HepG2 (cell line): ENCODE results near the gene LYRM4. TPM values are rescaled to one million over a fixed set of nuclear protein-coding genes. Genes with fewer than 3 reads are reported as not detected.
A peak's percentile ranks its signal among the peaks of the same experiment; 100 is the strongest.

ENCODE experiments used
- ATAC-seq: fragments of 200-7000 bp; cut with Tn5 transposase; 3 replicates; pipeline ENCODE4 v1.9.1; 2020; ENCODE audit warnings: mild to moderate bottlenecking, moderate library complexity
- BruUV-seq: library from RNA; stranded (reverse); fragments of 400-500 nt; replicated peaks from 2 replicates; lab custom pipeline; 2021; lab: Mats Ljungman, UMichigan
- CTCF ChIA-PET: fragments of 300-600 bp; formaldehyde crosslinking; extraction: SDS; loops from one replicate; lab custom pipeline; 2021; ENCODE audit warnings: low total read pairs, inconsistent platforms, low intra/inter-chr PET ratio; lab: Yijun Ruan, JAX
- POLR2A ChIA-PET: fragments of 350-600 bp; sonication (Branson Sonifier 250); formaldehyde crosslinking; loops from one replicate; lab custom pipeline; 2020; ENCODE audit warnings: antibody characterized with exemption, inconsistent platforms; lab: Yijun Ruan, JAX
- DNase-seq: peaks from one replicate; pipeline ENCODE4 v3.0.0-alpha.2; 2015; ENCODE audit warnings: low spot score
- FAIRE-seq: peaks from 3 replicates; lab custom pipeline; 2011; peaks lifted over from hg19 to GRCh38; lab: Jason Lieb, UNC
- H2AFZ ChIP-seq: one replicate; pipeline ENCODE4 v1.6.1; 2011; ENCODE audit warnings: low read length, inconsistent platforms
- H3K27ac ChIP-seq: fragments of 300-600 bp; 3 replicates; pipeline ENCODE4 v1.8.0; 2011; ENCODE audit warnings: mixed run types, mild to moderate bottlenecking, mixed read lengths, low read length, inconsistent platforms; ENCODE audit not compliant: insufficient read depth; ENCODE audit errors: extremely low read length
- H3K27me3 ChIP-seq, 2 experiments: fragments of 200-600 bp in 1 of 2; 2 replicates in 1 of 2; 3 replicates in 1 of 2; pipeline versions ENCODE4 v1.6.0 to v1.8.0; 2011; ENCODE audit warnings: low read length in 2 of 2, mild to moderate bottlenecking in 2 of 2, moderate library complexity in 2 of 2, inconsistent platforms in 1 of 2; ENCODE audit not compliant: insufficient read depth in 2 of 2, control insufficient read depth in 1 of 2
- H3K36me3 ChIP-seq, 2 experiments: fragments of 200-600 bp in 1 of 2; replicated peaks in 1 of 2; 2 replicates in 1 of 2; 3 replicates in 1 of 2; pipeline versions ENCODE4 v1.5.1 to v1.8.0; 2011; ENCODE audit warnings: low read length in 2 of 2, inconsistent platforms in 1 of 2; ENCODE audit not compliant: insufficient read depth in 2 of 2, control insufficient read depth in 1 of 2
- H3K4me1 ChIP-seq: 2 replicates; pipeline ENCODE4 v1.5.1; 2012; ENCODE audit warnings: low read length, inconsistent platforms; ENCODE audit not compliant: insufficient read depth
- H3K4me2 ChIP-seq: 2 replicates; pipeline ENCODE4 v1.6.0; 2011; ENCODE audit warnings: low read depth, low read length, inconsistent platforms
- H3K4me3 ChIP-seq, 3 experiments: fragments of 200-600 bp in 1 of 3; sonication (generic), shearing (Covaris generic) in 1 of 3; replicated peaks in 1 of 3; 2 replicates each; pipeline ENCODE4 v1.5.1; 2011 to 2016; ENCODE audit warnings: low read length in 3 of 3, inconsistent platforms in 2 of 3, low read depth in 2 of 3, mild to moderate bottlenecking in 2 of 3, control low read depth in 1 of 3, mixed read lengths in 1 of 3; ENCODE audit not compliant: insufficient read depth in 1 of 3
- H3K79me2 ChIP-seq: one replicate; pipeline ENCODE4 v1.6.1; 2011; ENCODE audit warnings: low read length, inconsistent platforms; ENCODE audit not compliant: insufficient read depth
- H3K9ac ChIP-seq: 2 replicates; pipeline ENCODE4 v1.6.0; 2011; ENCODE audit warnings: mild to moderate bottlenecking, low read depth, low read length, inconsistent platforms; ENCODE audit not compliant: insufficient read depth
- H3K9me3 ChIP-seq: 2 replicates; pipeline ENCODE4 v1.5.1; 2012; ENCODE audit warnings: mild to moderate bottlenecking, low read length
- H4K20me1 ChIP-seq: 2 replicates; pipeline ENCODE4 v1.6.0; 2011; ENCODE audit warnings: inconsistent platforms, mild to moderate bottlenecking, low read length, moderate library complexity; ENCODE audit not compliant: insufficient read depth
- ETS1 ChIP-seq: sonication (generic); formaldehyde crosslinking; IDR thresholded peaks from 2 replicates; pipeline ENCODE4 v1.4.0; 2020; ENCODE audit warnings: missing genetic modification reagents
- FOXO4 ChIP-seq: sonication (generic); formaldehyde crosslinking; conservative IDR thresholded peaks from 2 replicates; pipeline ENCODE4 v1.8.1; 2023; ENCODE audit warnings: missing genetic modification reagents
- SIN3B ChIP-seq: fragments of 150-350 bp; IDR thresholded peaks from 2 replicates; pipeline ENCODE4 v1.6.1; 2014; ENCODE audit warnings: low read length
- U2AF1 ChIP-seq: fragments of 200-400 bp; formaldehyde crosslinking; optimal IDR thresholded peaks from 2 replicates; pipeline ENCODE3; 2017; ENCODE audit warnings: mild to moderate bottlenecking, low read depth, low read length
- ZBTB33 ChIP-seq: sonication (generic); formaldehyde crosslinking; IDR thresholded peaks from 2 replicates; pipeline ENCODE4 v1.4.0; 2020; ENCODE audit warnings: missing genetic modification reagents
- WGBS: methylation state at CpG from one replicate; pipeline ENCODE4 v1.1.6; 2017; ENCODE audit warnings: low lambda C conversion rate; 5-methylcytosine and 5-hydroxymethylcytosine counted together
- in situ Hi-C: cut with HindIII; loops from 2 replicates; pipeline ENCODE4 v1.10.0; 2017; ENCODE audit warnings: low pct_unique_long_range_greater_than_20kb; ENCODE audit not compliant: extremely low pct_ligation_motif_present
- intact Hi-C: fragments of 100-400 bp; cut with micrococcal nuclease; formaldehyde crosslinking; loops from one replicate; pipeline ENCODE4 v1.10.0; 2022; ENCODE audit not compliant: unreplicated experiment
- polyA plus RNA-seq, 8 experiments: library from polyadenylated mRNA; depleted of rRNA in 3 of 8; stranded (reverse) in 7 of 8; unstranded in 1 of 8; fragments of >200 nt; fragmentation: Illumina TruSeq in 4 of 8; extraction: Trizol in 4 of 8; gene quantifications; 2 replicates each; pipeline versions ENCODE4 v1.2.1 to v1.2.3, GENCODE V29; 2011 to 2016; ENCODE audit warnings: low read depth in 4 of 8, missing spikeins in 1 of 8, mixed read lengths in 1 of 8; ENCODE audit not compliant: insufficient read depth in 1 of 8
- total RNA-seq, 5 experiments: library from RNA; depleted of rRNA; stranded (reverse); fragments of >200 nt; fragmentation: Illumina TruSeq; extraction: Trizol; gene quantifications; 2 replicates each; pipeline ENCODE4 v1.2.3, GENCODE V29; 2016; ENCODE audit warnings: low read depth in 1 of 5

LYRM4 gene
- total and polyA plus RNA-seq, 2 of the 13 experiments (the other 11 are each of a cell fraction or from before 2014, with no cell fraction given) = 64.6 to 67.5 TPM

GRCh38 chr6:5285081-5285480, 24.3 kb upstream of the LYRM4 start (continued):
- TF ChIP-seq FOXO4 (CRISPR knock-in tag) = no peak

GRCh38 chr6:5282191-5282623, 21.5 kb upstream of the LYRM4 start:
- ATAC-seq (no peak; the same call in 2 of the 3 replicates), FAIRE-seq (no peak), DNase-seq (no peak)
- Histone ChIP-seq H3K4me2 (no peak overlapping the region), H3K9ac (no peak overlapping the region), H3K27ac (no peak overlapping the region), H3K79me2 (peaks cover 2% of the 10 kb centered on the region), H4K20me1 (no peaks in the 10 kb centered on the region), H2AFZ (no peak overlapping the region), H3K4me3 (no peak overlapping the region), H3K36me3 (no peaks in the 10 kb centered on the region), H3K27me3 (no peaks in the 10 kb centered on the region), H3K4me1 (no peaks in the 10 kb centered on the region), H3K9me3 (no peaks in the 10 kb centered on the region)
- no TSS peak for BruUV-seq
- in situ Hi-C loops (no loop called here), intact Hi-C loops (no loop called here)
- 86% methylated on average over 9 of the region's 9 CpGs for WGBS
- TF ChIP-seq U2AF1 = no peak
- no peak for TF ChIP-seq ETS1 (CRISPR knock-in tag)
- no peak for TF ChIP-seq SIN3B
- TF ChIP-seq ZBTB33 (CRISPR knock-in tag) = peak; percentile 51; the same call in 1 of the 2 replicates
- CTCF ChIA-PET = no interaction called here
- POLR2A ChIA-PET = no interaction called here
